SK-N-MC (cell line): ENCODE measurements around the gene ATP6V0E1.

Experiments
- DNase-seq: peaks from one replicate; pipeline ENCODE4 v3.0.0-alpha.2; 2011; ENCODE audit warnings: low read depth, low spot score
- H3K27ac ChIP-seq: fragments of 200-600 bp; sonication (generic); 2 replicates; pipeline ENCODE4 v1.5.1; 2016; ENCODE audit warnings: mixed run types
- H3K36me3 ChIP-seq: fragments of 200-600 bp; sonication (generic); 2 replicates; pipeline ENCODE4 v1.6.1; 2017; ENCODE audit warnings: antibody characterized with exemption, low read length, mixed read lengths; ENCODE audit not compliant: insufficient read depth
- H3K4me3 ChIP-seq: fragments of 200-600 bp; sonication (generic); 2 replicates; pipeline ENCODE4 v1.5.1; 2016
- H3K9ac ChIP-seq: fragments of 200-600 bp; sonication (generic); 2 replicates; pipeline ENCODE4 v1.8.0; 2017; ENCODE audit warnings: mixed run types, mixed read lengths; ENCODE audit not compliant: insufficient read length
- H3K9me3 ChIP-seq: fragments of 200-600 bp; sonication (generic); 2 replicates; pipeline ENCODE4 v1.6.1; 2017; ENCODE audit warnings: low read depth, mild to moderate bottlenecking, antibody characterized with exemption, low read length, moderate library complexity, mixed read lengths
- EZH2 ChIP-seq: fragments of 200-600 bp; sonication (generic); IDR thresholded peaks from one replicate; pipeline ENCODE4 v1.6.1; 2017; ENCODE audit warnings: antibody characterized with exemption
- FOXP2 ChIP-seq: optimal IDR thresholded peaks from 2 replicates; pipeline ENCODE3; 2011; ENCODE audit warnings: mild to moderate bottlenecking, moderate library complexity; ENCODE audit not compliant: insufficient read depth; ENCODE audit errors: extremely low read length, control extremely low read depth
- POLR2AphosphoS5 ChIP-seq: IDR thresholded peaks from 2 replicates; pipeline ENCODE4 v1.6.1; 2012; ENCODE audit warnings: mild to moderate bottlenecking, low read depth, low read length, borderline replicate concordance

ATP6V0E1 gene

GRCh38 chr5:172959824-172960799 is 23.5 kb upstream of the ATP6V0E1 start:
- Histone ChIP-seq H3K9ac (peak overlapping the region; percentile 93), H3K36me3 (peaks cover 9% of the 10 kb centered on the region; the same call in 1 of the 2 replicates), H3K4me3 (peak overlapping the region; percentile 93), H3K9me3 (no peaks in the 10 kb centered on the region), H3K27ac (no peak overlapping the region)
- DNase-seq: no peak
- TF ChIP-seq EZH2 (no peak), POLR2AphosphoS5 (no peak)

GRCh38 chr5:172969921-172970320 is 13.7 kb upstream of the ATP6V0E1 start:
- TF ChIP-seq EZH2: no peak
- TF ChIP-seq POLR2AphosphoS5: no peak
- no peak for TF ChIP-seq FOXP2
- Histone ChIP-seq H3K9me3 (no peaks in the 10 kb centered on the region), H3K4me3 (no peak overlapping the region), H3K27ac (no peak overlapping the region), H3K9ac (no peak overlapping the region), H3K36me3 (peaks cover 16% of the 10 kb centered on the region; the same call in 1 of the 2 replicates)
- no peak for DNase-seq

GRCh38 chr5:172971482-172971881 is 12.1 kb upstream of the ATP6V0E1 start:
- peaks cover 16% of the 10 kb centered on the region; the same call in 1 of the 2 replicates for H3K36me3 ChIP-seq
- H3K27ac ChIP-seq: no peak overlapping the region
- H3K9me3 ChIP-seq: no peaks in the 10 kb centered on the region
- no peak for DNase-seq
- H3K9ac ChIP-seq: no peak overlapping the region
- no peak overlapping the region for H3K4me3 ChIP-seq
- TF ChIP-seq FOXP2 (no peak), EZH2 (no peak), POLR2AphosphoS5 (no peak)

GRCh38 chr5:172972552-172972951 is 11.0 kb upstream of the ATP6V0E1 start:
- no peak for TF ChIP-seq POLR2AphosphoS5
- no peak for TF ChIP-seq EZH2
- no peak for TF ChIP-seq FOXP2
- no peak for DNase-seq
- no peak overlapping the region for H3K9ac ChIP-seq

GRCh38 chr5:172973127-172973916 is 10.2 kb upstream of the ATP6V0E1 start:
- Histone ChIP-seq H3K9ac (no peak overlapping the region), H3K9me3 (no peaks in the 10 kb centered on the region), H3K27ac (no peak overlapping the region), H3K36me3 (peaks cover 13% of the 10 kb centered on the region; the same call in 1 of the 2 replicates), H3K4me3 (no peak overlapping the region)
- no peak for TF ChIP-seq POLR2AphosphoS5
- TF ChIP-seq FOXP2: no peak
- no peak for TF ChIP-seq EZH2
- no peak for DNase-seq

More at GRCh38 chr5:172972552-172972951, 11.0 kb upstream of the ATP6V0E1 start:
- H3K36me3 ChIP-seq: peaks cover 16% of the 10 kb centered on the region; the same call in 1 of the 2 replicates
- no peak overlapping the region for H3K27ac ChIP-seq
- no peaks in the 10 kb centered on the region for H3K9me3 ChIP-seq
- no peak overlapping the region for H3K4me3 ChIP-seq

- H3K4me3 ChIP-seq: no peak overlapping the region
- no peaks in the 10 kb centered on the region for H3K9me3 ChIP-seq
- H3K9ac ChIP-seq: no peak overlapping the region
- no peak overlapping the region for H3K27ac ChIP-seq
- peaks cover 10% of the 10 kb centered on the region; the same call in 1 of the 2 replicates for H3K36me3 ChIP-seq
- TF ChIP-seq EZH2 (no peak), POLR2AphosphoS5 (no peak), FOXP2 (no peak)
- no peak for DNase-seq
These were observed 9.6 kb upstream of the ATP6V0E1 start for GRCh38 chr5:172973931-172974330.

- DNase-seq: no peak
- H3K4me3 ChIP-seq: no peak overlapping the region
- H3K9me3 ChIP-seq: no peaks in the 10 kb centered on the region
- no peak overlapping the region for H3K27ac ChIP-seq
- no peaks in the 10 kb centered on the region; the same call in 1 of the 2 replicates for H3K36me3 ChIP-seq
- TF ChIP-seq EZH2 (no peak), FOXP2 (no peak), POLR2AphosphoS5 (no peak)
- H3K9ac ChIP-seq: no peak overlapping the region
These were observed 8.3 kb upstream of the ATP6V0E1 start for GRCh38 chr5:172975289-172975688.

GRCh38 chr5:172979778-172980177 is 3.8 kb upstream of the ATP6V0E1 start:
- Histone ChIP-seq H3K36me3 (no peaks in the 10 kb centered on the region), H3K9ac (no peak overlapping the region), H3K9me3 (no peaks in the 10 kb centered on the region), H3K4me3 (no peak overlapping the region), H3K27ac (no peak overlapping the region)
- no peak for TF ChIP-seq EZH2
- no peak for TF ChIP-seq POLR2AphosphoS5
- DNase-seq: no peak
